Measurements from ENCODE around the gene PHIP. TPM values are rescaled to one million over a fixed set of nuclear protein-coding genes. Genes with fewer than 3 reads are reported as not detected.

PHIP gene
- total RNA-seq, 1 experiment from 2014 or later, result 22.6 TPM

DNA sequence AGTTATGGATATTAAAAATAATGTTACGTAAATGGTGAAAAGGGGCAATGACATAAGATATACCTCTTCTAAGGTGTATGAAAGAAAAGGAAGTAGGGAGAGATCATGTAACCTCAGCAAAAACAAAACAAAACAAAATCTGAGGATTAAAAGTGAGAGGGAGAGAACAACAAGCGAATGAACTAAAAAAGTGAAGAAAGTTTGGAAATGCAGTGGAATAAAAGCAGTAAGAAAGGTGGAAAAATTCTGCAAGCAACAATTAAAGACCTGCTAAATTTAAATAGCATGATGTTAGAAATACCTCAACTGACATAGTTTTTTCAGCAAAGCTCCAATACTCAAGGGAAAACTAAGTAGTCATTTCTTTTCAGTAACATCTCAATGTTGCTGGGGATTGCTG, 48.0 kb downstream of the PHIP start:
- BruUV-seq (replicated peaks), result no TSS peak
- ATAC-seq, result no peak
- Histone ChIP-seq H3K9ac (ENCODE audit: low read length) (no peak overlapping the region), H4K20me1 (ENCODE audit: insufficient read depth) (no peaks in the 10 kb centered on the region; the same call in 1 of the 2 replicates), H3K4me2 (ENCODE audit: low read length) (no peak overlapping the region), H3K9me3 (ENCODE audit: control insufficient read depth in 1 of 2, insufficient read depth in 1 of 2, low read depth in 1 of 2, low read length in 2 of 2) (no peaks in the 10 kb centered on the region), H3K9me2 (ENCODE audit: insufficient read depth) (no peaks in the 10 kb centered on the region), H3K4me3 (replicated peaks in 1 of 2; ENCODE audit: low read depth in 1 of 2, low read length in 2 of 2) (no peak overlapping the region), H3K4me1 (ENCODE audit: control insufficient read depth in 1 of 2, insufficient read depth in 2 of 2, low read length in 2 of 2) (no peaks in the 10 kb centered on the region), H3K36me3 (ENCODE audit: control insufficient read depth in 1 of 2, insufficient read depth in 2 of 2, low read length in 2 of 2) (no peaks in the 10 kb centered on the region), H3K27me3 (ENCODE audit: insufficient read depth, low read length) (no peaks in the 10 kb centered on the region), H3K79me2 (ENCODE audit: insufficient read depth, low read length) (peaks cover 26% of the 10 kb centered on the region), H3K27ac (ENCODE audit: low read depth, low read length) (no peak overlapping the region), H2AFZ (ENCODE audit: low read depth, low read length, poor library complexity, severe bottlenecking) (no peak overlapping the region)
- CTCF ChIA-PET, result no interaction called here
- DNase-seq (ENCODE audit: low read depth, low spot score), result no peak
- POLR2A ChIA-PET, result no interaction called here
- RAD21 ChIA-PET (ENCODE audit: low non-redundant PET in 1 of 2, low total read pairs in 2 of 2, uncharacterized antibody in 2 of 2, unreplicated experiment in 2 of 2), result no interaction called here
- intact Hi-C loops (cut with micrococcal nuclease), result no loop called here
- TF ChIP-seq ZNF274 (IDR thresholded peaks at IDR 0.05; ENCODE audit: low read depth, low read length) (no peak), EGR1 (IDR thresholded peaks at IDR 0.05; ENCODE audit: low read depth) (no peak), CBX3 (IDR thresholded peaks at IDR 0.05; ENCODE audit: low read depth) (no peak), ZBTB33 (IDR thresholded peaks at IDR 0.05; ENCODE audit: extremely low read depth, insufficient replicate concordance, low read length) (no peak), ELF1 (IDR thresholded peaks at IDR 0.05; ENCODE audit: borderline replicate concordance, low read depth) (no peak), ATF3 (IDR thresholded peaks at IDR 0.05) (no peak), TCF7L2 (IDR thresholded peaks at IDR 0.05; ENCODE audit: borderline replicate concordance, extremely low read depth, insufficient read depth, insufficient read length) (no peak), FOSL1 (IDR thresholded peaks at IDR 0.05; ENCODE audit: low read depth) (no peak), RAD21 (IDR thresholded peaks at IDR 0.05; ENCODE audit: low read depth) (no peak), ZFX (IDR thresholded peaks at IDR 0.05) (no peak), YY1 (IDR thresholded peaks at IDR 0.05; ENCODE audit: extremely low read depth, insufficient replicate concordance, low read depth, low read length) (no peak), EZH2 (IDR thresholded peaks at IDR 0.05) (no peak), EZH2phosphoT487 (IDR thresholded peaks at IDR 0.05; ENCODE audit: borderline replicate concordance) (no peak), SIN3A (IDR thresholded peaks at IDR 0.05; ENCODE audit: low read depth) (no peak), POLR2AphosphoS5 (IDR thresholded peaks at IDR 0.05; ENCODE audit: low read depth, low read length) (no peak), CTCF (IDR thresholded peaks at IDR 0.05 in 2 of 3, conservative IDR thresholded peaks at IDR 0.05 in 1 of 3; ENCODE audit: borderline replicate concordance in 1 of 3, insufficient read depth in 1 of 3, low read depth in 2 of 3, low read length in 2 of 3) (no peak), SRF (IDR thresholded peaks at IDR 0.05; ENCODE audit: low read depth) (no peak), JUND (IDR thresholded peaks at IDR 0.05) (no peak), SP1 (IDR thresholded peaks at IDR 0.05; ENCODE audit: low read depth) (no peak)
- TF ChIP-seq, protein P1, sequence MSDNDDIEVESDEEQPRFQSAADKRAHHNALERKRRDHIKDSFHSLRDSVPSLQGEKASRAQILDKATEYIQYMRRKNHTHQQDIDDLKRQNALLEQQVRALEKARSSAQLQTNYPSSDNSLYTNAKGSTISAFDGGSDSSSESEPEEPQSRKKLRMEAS (IDR thresholded peaks at IDR 0.05), result no peak

All from HCT116 (cell line).